BLaER1 (cell line): ENCODE data around the gene ZNF335.
"Not testable (repeated sequence)": the region's sequence is repeated elsewhere in the genome, so short reads cannot be mapped to it uniquely, and the experiment has no call there.

Source experiments
- H3K27ac ChIP-seq: shearing (Covaris generic); formaldehyde crosslinking; 2 replicates; pipeline ENCODE4 v1.8.1; 2022
- H3K27me3 ChIP-seq: shearing (Covaris generic); formaldehyde crosslinking; 2 replicates; pipeline ENCODE4 v1.8.1; 2022
- H3K36me3 ChIP-seq: shearing (Covaris generic); formaldehyde crosslinking; 2 replicates; pipeline ENCODE4 v1.8.1; 2022
- H3K4me1 ChIP-seq: shearing (Covaris generic); formaldehyde crosslinking; 2 replicates; pipeline ENCODE4 v1.8.1; 2022
- H3K4me2 ChIP-seq: shearing (Covaris generic); formaldehyde crosslinking; 2 replicates; pipeline ENCODE4 v1.8.1; 2022
- H3K4me3 ChIP-seq: shearing (Covaris generic); formaldehyde crosslinking; 2 replicates; pipeline ENCODE4 v1.8.1; 2022
- H3K9ac ChIP-seq: shearing (Covaris generic); formaldehyde crosslinking; 2 replicates; pipeline ENCODE4 v1.8.1; 2022
- H3K9me3 ChIP-seq: shearing (Covaris generic); formaldehyde crosslinking; 2 replicates; pipeline ENCODE4 v1.8.1; 2022
- H4K20me1 ChIP-seq: shearing (Covaris generic); formaldehyde crosslinking; 2 replicates; pipeline ENCODE4 v1.8.1; 2022
- Cebpa-rat ChIP-seq: shearing (Covaris generic); IDR thresholded peaks from 2 replicates; pipeline ENCODE4 v1.8.1; 2022

The ZNF335 gene

DNA sequence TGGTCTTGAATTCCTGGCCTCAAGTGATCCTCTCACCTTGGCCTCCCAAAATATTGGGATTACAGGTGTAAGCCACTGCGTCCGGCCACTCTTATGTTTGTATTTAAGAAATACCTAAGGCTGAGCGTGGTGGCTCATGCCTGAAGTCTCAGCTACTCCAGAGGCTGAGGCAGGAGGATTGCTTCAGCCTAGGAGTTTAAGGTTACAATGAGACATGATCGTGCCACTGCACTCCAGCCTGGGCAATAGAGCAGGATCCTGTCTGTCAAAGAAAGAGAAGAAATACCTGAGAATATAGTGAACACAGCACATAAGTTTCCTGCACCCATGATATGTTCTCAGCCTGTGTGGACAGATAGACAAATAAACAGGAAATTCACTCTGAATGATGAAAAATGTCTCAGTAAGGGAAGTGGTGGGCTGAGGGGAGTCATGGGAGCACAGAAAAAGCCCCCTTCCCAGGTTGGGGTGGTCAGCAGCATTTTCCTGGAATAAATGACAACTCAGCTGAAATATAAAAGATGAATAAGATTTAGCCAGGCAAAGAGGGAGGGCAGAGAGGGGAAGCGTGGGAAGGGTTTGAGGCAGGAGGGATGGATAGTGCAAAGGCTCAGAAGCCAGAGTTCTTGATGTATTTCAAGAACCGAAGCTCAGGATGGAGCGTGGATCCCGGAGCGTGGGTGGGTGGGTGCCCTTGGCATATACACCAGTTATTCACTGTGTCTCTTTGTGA is 22.9 kb upstream of the ZNF335 start:
- Histone ChIP-seq H3K4me1 (peaks cover 50% of the 10 kb centered on the region), H3K9ac (no peak overlapping the region), H4K20me1 (peaks cover 21% of the 10 kb centered on the region), H3K36me3 (no peaks in the 10 kb centered on the region), H3K27ac (no peak overlapping the region), H3K4me2 (no peak overlapping the region), H3K4me3 (no peak overlapping the region), H3K27me3 (no peaks in the 10 kb centered on the region), H3K9me3 (no peaks in the 10 kb centered on the region)
- TF ChIP-seq Cebpa-rat = no peak

GRCh38 chr20:45993197-45993951 is 21.4 kb upstream of the ZNF335 start:
- Histone ChIP-seq H3K4me2 (peak overlapping the region; percentile 63), H4K20me1 (peaks cover 9% of the 10 kb centered on the region; the same call in 1 of the 2 replicates), H3K4me3 (no peak overlapping the region)

GRCh38 chr20:45991616-45992015 is 19.6 kb upstream of the ZNF335 start:
- Histone ChIP-seq H3K4me3 (no peak overlapping the region), H3K36me3 (no peaks in the 10 kb centered on the region), H4K20me1 (no peaks in the 10 kb centered on the region), H3K9me3 (no peaks in the 10 kb centered on the region), H3K27me3 (no peaks in the 10 kb centered on the region), H3K9ac (no peak overlapping the region), H3K4me2 (peak overlapping the region; percentile 63; the same call in 1 of the 2 replicates), H3K4me1 (peaks cover 27% of the 10 kb centered on the region), H3K27ac (no peak overlapping the region)
- no peak for TF ChIP-seq Cebpa-rat

More at GRCh38 chr20:45993197-45993951, 21.4 kb upstream of the ZNF335 start:
- H3K9ac ChIP-seq = no peak overlapping the region
- no peak overlapping the region for H3K27ac ChIP-seq
- TF ChIP-seq Cebpa-rat = no peak
- H3K36me3 ChIP-seq = no peaks in the 10 kb centered on the region
- no peaks in the 10 kb centered on the region for H3K9me3 ChIP-seq
- H3K27me3 ChIP-seq = no peaks in the 10 kb centered on the region
- peaks cover 35% of the 10 kb centered on the region for H3K4me1 ChIP-seq

GRCh38 chr20:45988830-45989229 is 16.8 kb upstream of the ZNF335 start:
- not testable (repeated sequence) for H3K4me2 ChIP-seq, H3K9me3 ChIP-seq, H3K4me3 ChIP-seq, H3K27me3 ChIP-seq, H3K27ac ChIP-seq, H3K9ac ChIP-seq, H4K20me1 ChIP-seq, H3K36me3 ChIP-seq
- peaks cover 21% of the 10 kb centered on the region for H3K4me1 ChIP-seq

- Histone ChIP-seq H3K27ac (no peak overlapping the region), H4K20me1 (no peaks in the 10 kb centered on the region), H3K9ac (no peak overlapping the region), H3K4me1 (peaks cover 7% of the 10 kb centered on the region), H3K9me3 (no peaks in the 10 kb centered on the region), H3K4me3 (no peak overlapping the region), H3K4me2 (no peak overlapping the region), H3K36me3 (no peaks in the 10 kb centered on the region), H3K27me3 (no peaks in the 10 kb centered on the region)
- TF ChIP-seq Cebpa-rat = no peak
Measured at GRCh38 chr20:45987108-45987780, 15.2 kb upstream of the ZNF335 start.

DNA sequence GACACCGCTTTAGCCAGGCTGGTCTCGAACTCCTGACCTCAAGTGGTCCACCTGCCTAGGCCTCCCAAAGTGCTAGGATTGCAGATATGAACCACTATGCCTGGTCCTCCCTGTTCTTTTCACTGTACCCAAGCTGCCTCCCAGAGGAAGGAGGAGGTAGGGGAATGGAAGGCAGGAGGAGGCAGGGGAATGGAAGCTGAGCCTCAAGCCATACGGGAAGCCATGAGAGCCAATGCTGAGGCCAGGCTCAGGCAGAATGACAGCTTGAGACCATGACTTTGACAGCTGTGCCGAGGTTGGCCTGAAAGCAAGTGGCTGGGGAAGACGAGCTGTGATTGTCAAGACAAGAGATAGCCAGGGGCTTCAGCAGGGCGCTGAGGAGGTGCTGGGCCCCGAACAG is 13.6 kb upstream of the ZNF335 start:
- H3K9me3 ChIP-seq = no peaks in the 10 kb centered on the region
- no peaks in the 10 kb centered on the region for H3K27me3 ChIP-seq
- no peaks in the 10 kb centered on the region for H3K36me3 ChIP-seq
- H3K4me3 ChIP-seq = no peak overlapping the region
- H4K20me1 ChIP-seq = no peaks in the 10 kb centered on the region
- H3K4me2 ChIP-seq = no peak overlapping the region
- no peak for TF ChIP-seq Cebpa-rat
- H3K9ac ChIP-seq = no peak overlapping the region
- H3K4me1 ChIP-seq = no peaks in the 10 kb centered on the region
- H3K27ac ChIP-seq = no peak overlapping the region

DNA sequence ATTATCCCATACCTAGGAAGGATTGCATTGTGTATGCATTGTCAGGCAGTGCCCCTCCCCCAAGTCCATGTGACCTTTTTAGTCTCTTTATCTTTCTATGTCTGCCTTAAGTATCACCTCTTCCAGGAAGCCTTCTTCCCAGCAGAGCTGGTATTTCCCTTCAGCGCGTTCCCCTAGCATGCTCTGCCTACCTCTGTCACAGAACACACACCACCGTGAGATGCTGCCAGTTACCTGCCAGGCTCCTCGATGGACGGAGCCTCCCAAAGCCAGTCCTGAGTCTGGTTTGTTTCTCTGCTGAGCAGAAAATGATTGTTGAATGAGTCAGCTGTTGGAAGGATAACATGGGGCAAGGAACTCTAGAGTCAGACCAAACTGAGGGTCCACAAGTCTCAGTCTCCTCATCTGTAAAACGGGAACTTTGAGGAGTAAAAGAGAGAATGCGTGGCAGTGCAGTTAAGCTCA is 11.3 kb upstream of the ZNF335 start:
- H3K4me2 ChIP-seq = no peak overlapping the region
- no peaks in the 10 kb centered on the region for H4K20me1 ChIP-seq
- H3K4me3 ChIP-seq = no peak overlapping the region
- no peaks in the 10 kb centered on the region for H3K9me3 ChIP-seq
- no peaks in the 10 kb centered on the region for H3K36me3 ChIP-seq
- TF ChIP-seq Cebpa-rat = no peak
- H3K27me3 ChIP-seq = no peaks in the 10 kb centered on the region
- no peak overlapping the region for H3K9ac ChIP-seq
- no peak overlapping the region for H3K27ac ChIP-seq
- H3K4me1 ChIP-seq = no peaks in the 10 kb centered on the region

DNA sequence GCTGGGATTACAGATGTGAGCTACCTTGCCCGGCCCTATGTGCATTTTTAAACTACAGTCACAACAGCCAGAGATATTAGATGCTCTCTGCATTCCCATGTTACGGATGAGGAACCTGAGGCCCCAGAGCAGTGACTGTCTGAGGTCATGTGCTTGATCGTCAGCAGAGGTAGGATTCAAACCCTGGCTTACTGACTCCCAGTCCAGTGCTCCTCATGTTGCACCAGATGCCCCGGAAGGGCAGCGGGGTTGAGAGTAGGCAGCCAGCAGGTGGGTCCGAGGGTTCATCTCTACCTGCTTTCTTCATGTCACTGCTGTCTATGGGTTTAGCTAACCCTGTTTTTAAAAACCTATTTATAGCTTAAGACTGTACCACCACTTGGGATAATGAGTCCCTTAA is 9.3 kb upstream of the ZNF335 start:
- H3K9ac ChIP-seq = no peak overlapping the region
- H3K27ac ChIP-seq = no peak overlapping the region
- H3K27me3 ChIP-seq = no peaks in the 10 kb centered on the region
- TF ChIP-seq Cebpa-rat = no peak
- no peaks in the 10 kb centered on the region for H3K9me3 ChIP-seq
- no peaks in the 10 kb centered on the region for H3K36me3 ChIP-seq
- H4K20me1 ChIP-seq = no peaks in the 10 kb centered on the region
- H3K4me1 ChIP-seq = no peaks in the 10 kb centered on the region
- H3K4me2 ChIP-seq = no peak overlapping the region
- no peak overlapping the region for H3K4me3 ChIP-seq

DNA sequence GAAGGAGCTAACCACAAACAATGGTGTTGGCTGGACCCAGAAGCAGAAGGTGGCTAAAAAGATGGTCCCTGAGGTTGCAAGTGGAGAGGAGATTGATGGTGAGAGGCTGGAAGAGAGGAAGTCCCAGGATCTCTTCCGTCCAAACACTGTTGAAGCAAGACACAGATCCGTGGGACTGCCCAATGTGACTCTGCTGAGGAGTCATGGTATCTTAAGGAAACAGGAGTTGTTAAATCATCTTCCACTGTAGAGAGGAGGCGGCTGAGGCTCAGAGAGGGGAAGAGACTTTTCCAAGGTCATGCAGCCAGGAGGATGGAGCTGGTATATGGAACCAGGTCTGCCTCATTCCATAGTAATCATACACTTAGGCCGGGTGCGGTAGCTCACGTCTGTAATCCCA is 4.1 kb upstream of the ZNF335 start:
- peaks cover 15% of the 10 kb centered on the region for H3K4me1 ChIP-seq
- H3K9ac ChIP-seq = no peak overlapping the region
- no peaks in the 10 kb centered on the region for H4K20me1 ChIP-seq
- H3K27ac ChIP-seq = no peak overlapping the region
- H3K27me3 ChIP-seq = no peaks in the 10 kb centered on the region
- no peak for TF ChIP-seq Cebpa-rat
- H3K4me2 ChIP-seq = no peak overlapping the region
- no peaks in the 10 kb centered on the region for H3K36me3 ChIP-seq
- no peak overlapping the region for H3K4me3 ChIP-seq
- no peaks in the 10 kb centered on the region for H3K9me3 ChIP-seq

DNA sequence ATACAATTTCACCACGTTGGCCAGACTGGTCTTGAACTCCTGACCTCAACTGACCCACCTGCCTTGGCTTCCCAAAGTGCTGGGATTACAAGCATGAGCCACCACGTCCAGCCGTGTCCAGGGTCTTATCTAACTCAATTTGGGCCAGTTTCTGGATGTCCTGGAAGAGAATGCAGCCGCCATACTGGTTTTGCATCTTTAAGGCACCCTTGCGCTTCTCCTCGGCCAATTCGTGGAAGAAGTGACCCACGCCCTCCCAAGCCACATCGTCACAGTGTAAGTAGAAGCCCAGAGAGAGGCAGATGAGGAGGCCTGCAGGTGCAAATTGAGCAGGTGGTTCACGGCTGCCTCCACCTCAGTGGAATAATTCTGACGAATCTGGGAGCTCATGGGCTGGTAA is 3.7 kb upstream of the ZNF335 start:
- Histone ChIP-seq H3K4me1 (peaks cover 19% of the 10 kb centered on the region), H3K9ac (no peak overlapping the region), H3K36me3 (no peaks in the 10 kb centered on the region), H3K4me2 (no peak overlapping the region), H3K4me3 (no peak overlapping the region), H4K20me1 (peaks cover under 1% of the 10 kb centered on the region; the same call in 1 of the 2 replicates), H3K9me3 (no peaks in the 10 kb centered on the region), H3K27ac (no peak overlapping the region), H3K27me3 (no peaks in the 10 kb centered on the region)
- no peak for TF ChIP-seq Cebpa-rat
